ELF-1 (cell line): ENCODE results near the gene SSR1.
A peak's percentile ranks its signal among the peaks of the same experiment; 100 is the strongest.

Experiments used
- DNase-seq: peaks from one replicate; pipeline ENCODE4 v3.0.0-alpha.2; 2016; ENCODE audit warnings: low read depth, low spot score

SSR1 gene

GRCh38 chr6:7239590-7239948 lies 73.4 kb downstream of the SSR1 start:
- no peak for DNase-seq

DNA sequence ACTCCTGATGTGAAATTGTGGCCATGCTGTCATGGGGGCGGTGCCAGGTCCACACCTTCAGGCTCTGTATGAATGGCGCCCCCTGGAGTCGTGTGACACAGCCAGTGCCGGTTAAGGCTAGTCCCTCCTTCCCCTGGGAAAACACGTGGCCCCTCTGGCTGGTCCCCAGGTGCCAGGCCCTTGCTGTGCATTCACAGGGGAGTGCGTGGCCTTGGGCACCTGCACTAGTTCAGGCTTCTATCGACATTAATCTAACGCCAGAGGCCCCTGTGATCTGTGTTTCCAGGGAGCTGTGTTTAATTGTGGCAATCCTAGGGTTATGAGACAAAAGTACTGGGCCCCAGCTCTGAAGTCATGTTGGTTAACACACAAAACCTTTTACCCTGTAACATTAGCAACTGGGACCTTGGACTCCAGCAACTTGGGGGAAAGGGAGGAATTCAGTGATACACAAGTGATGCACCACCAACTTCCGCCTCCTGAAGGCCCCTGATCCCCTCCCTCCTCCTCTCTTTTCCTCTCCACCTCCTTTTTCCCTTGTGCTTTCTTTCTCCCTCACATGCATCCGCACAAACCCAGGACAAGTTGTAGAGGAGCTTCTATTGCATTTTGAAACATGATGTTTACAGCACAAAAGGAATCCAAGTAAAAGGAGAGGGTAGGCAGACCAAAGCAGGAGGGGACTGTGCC lies 74.0 kb downstream of the SSR1 start:
- DNase-seq, result peak; percentile 82

DNA sequence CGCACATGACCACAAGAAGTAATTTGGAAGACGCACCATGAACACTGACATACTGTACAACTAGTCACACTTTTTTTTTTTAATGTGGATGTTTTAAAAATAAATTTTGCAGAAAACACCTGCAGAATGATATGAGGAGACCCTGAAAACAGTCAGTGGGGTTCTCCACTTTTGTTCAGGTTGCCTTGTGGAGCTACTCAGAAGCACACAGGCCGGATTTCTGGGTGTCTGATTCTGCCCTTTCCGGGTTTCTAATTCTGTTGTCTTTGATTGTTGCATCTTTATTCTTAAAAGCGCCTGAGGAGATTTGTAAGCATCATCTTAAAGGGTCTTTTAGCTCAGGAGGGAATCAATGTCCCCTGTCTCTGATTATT lies 74.5 kb downstream of the SSR1 start:
- no peak for DNase-seq

GRCh38 chr6:7237653-7238188 lies 75.3 kb downstream of the SSR1 start:
- DNase-seq, result no peak

GRCh38 chr6:7236306-7237209 lies 76.4 kb downstream of the SSR1 start:
- no peak for DNase-seq

GRCh38 chr6:7235712-7236305 lies 77.2 kb downstream of the SSR1 start:
- DNase-seq, result no peak

- no peak for DNase-seq
Measured at GRCh38 chr6:7234547-7234946, 78.5 kb downstream of the SSR1 start.

DNA sequence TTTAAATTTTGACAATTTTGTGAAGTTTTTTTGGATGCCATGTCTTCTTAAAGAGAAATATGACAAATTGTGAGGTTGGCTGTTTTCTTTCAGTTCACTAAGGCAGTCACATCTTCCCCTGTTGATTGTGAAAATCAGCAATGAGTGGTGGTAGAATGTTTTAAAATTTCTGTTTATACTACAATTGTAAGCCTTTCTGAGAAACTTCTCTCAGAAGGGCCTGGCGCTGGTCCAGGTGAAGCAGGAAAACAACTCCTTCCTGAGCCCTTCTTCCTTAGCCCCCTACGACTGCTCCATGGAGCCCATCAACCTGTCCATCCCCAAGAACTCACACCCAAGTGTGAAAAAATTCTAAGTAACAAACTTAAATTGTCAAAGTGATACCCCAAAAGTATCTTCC lies 80.6 kb downstream of the SSR1 start:
- no peak for DNase-seq

- no peak for DNase-seq
Measured at GRCh38 chr6:7230956-7231713, 81.9 kb downstream of the SSR1 start.

DNA sequence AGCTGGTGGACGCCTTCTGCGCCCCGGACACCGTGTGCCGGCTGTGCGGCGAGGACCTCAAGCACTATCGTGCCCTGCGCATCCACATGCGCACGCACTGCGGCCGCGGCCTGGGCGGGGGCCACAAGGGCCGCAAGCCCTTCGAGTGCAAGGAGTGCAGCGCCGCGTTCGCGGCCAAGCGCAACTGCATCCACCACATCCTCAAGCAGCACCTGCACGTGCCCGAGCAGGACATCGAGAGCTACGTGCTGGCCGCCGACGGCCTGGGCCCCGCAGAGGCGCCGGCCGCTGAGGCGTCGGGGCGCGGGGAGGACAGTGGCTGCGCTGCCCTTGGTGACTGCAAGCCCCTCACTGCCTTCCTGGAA lies 82.7 kb downstream of the SSR1 start:
- no peak for DNase-seq

GRCh38 chr6:7229376-7230326 lies 83.3 kb downstream of the SSR1 start:
- DNase-seq, result no peak

- no peak for DNase-seq
Measured at GRCh38 chr6:7228662-7229375, 84.2 kb downstream of the SSR1 start.

DNA sequence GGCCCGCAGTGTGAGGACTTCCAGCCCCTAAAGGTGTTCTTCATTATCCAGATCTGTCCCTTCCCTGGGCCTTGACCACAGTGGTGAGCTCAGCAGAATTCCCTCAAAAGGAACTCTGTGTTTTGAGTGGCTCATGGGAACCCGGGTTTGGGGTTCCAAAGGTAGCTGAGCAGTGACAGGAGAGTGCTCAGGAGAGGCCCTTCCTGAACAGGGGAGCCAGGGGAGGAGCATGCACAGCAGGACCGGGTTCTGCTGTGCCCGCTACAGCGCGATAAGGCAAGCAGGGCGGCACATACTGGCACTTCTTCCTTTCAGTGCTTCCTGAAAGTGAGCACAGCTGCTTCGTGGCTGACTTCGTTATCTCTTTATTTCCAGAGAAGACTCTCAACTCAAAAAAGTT lies 88.3 kb downstream of the SSR1 start:
- DNase-seq, result no peak

DNA sequence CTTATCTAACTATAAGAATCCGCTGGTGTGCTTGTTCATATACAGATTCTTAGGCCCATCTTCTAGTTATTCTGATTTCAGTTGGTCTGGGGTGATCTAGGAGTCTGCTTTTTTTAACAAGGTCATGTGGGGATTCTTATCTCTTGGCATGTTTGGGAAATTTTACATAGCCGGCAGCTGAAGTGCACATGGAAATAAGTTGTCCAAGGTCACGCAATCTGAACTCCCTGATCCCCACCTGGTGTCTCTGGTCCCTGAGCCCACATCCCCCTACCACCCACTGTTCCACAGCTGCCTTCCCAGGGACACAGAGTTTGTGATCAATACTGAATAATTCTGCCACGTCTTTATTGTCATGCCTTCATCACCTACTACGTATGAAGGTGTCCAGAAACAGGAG lies 90.8 kb downstream of the SSR1 start:
- no peak for DNase-seq

DNA sequence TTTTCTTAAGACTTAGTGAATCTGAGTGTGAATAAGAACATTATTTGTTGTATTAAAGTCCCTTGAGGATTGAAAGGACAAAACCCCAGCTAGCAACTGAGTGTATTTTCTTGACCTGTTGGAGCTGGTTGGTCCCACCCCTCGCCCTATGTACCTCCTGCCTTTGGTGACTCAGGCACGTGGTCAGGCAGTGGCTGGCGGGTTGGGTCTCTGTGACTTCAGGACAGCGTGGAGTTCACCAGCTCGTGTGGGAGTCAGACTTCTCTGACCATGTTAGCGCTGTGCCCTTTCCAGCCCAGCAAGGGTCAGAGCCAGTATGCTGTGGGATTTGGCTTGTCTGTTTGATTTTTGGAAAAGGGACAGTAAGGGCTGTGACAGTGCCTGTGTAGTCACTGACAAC lies 93.7 kb downstream of the SSR1 start:
- DNase-seq, result no peak

DNA sequence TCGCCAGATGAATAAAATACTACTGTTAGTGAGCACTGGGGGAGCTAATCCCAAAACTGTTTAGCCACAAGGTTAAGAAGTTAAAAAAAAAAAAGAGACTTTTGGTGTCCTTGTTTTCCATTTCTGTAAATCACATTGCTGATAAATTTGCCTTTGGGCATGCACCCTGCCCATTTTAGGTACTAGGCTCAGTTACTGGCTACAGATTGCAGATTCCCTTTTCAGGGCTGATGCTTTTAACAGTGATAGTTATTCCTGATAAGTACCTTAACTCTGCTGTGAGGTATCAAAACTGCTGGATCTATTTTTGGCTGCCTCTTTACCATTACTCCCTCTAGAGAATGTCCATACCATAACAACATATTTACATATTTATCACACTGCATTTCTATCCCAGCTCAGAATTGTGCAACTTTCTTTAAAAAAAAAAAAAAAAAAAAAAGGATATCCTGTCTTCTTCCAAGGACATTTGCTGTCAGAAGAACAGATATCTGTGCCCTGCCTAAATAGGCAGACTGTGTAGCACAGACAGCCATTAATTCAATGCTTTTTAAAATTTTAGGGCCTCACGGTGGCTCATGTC lies 94.5 kb downstream of the SSR1 start:
- DNase-seq, result no peak
